Measurements from ENCODE around the gene INPP5D. TPM values are rescaled to one million over a fixed set of nuclear protein-coding genes. Genes with fewer than 3 reads are reported as not detected.

INPP5D gene
- total RNA-seq, 1 experiment from 2014 or later: 2.3 TPM

DNA sequence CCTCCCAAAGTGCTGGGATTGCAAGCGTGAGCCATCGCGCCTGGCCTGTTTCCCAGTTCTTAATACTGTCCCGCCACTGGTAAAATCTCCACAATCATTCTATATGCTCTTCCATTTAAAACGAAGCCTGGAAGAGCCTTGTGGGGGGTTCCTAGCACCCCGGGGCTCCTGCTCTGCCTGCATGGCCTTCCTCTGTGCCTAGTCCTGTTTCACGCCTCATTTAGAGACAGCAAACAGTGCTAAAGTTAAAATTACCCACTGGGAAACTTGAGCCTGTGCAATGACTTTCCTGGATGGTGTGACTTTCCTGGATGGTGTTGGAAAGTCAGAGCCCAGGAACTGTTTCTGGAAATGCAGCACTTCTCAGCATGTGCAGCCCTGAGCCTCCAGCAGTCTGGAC, 55.0 kb downstream of the INPP5D start:
- ChIA-PET POLR2A (ENCODE audit: low non-redundant PET) (no interaction called here), CTCF (no interaction called here)
- no peak overlapping the region for H3K4me3 ChIP-seq (ENCODE audit: low read depth, low read length, poor library complexity, severe bottlenecking)
- intact Hi-C loops (cut with micrococcal nuclease; ENCODE audit: unreplicated experiment): loop anchor here (5.0 kb wide), 1 partner anchor 117 kb away; no protein-coding TSS in a partner anchor
- DNase-seq (ENCODE audit: low spot score): no peak
- BruUV-seq (replicated peaks): no TSS peak
- H3K27ac ChIP-seq (ENCODE audit: low read depth, low read length, poor library complexity, severe bottlenecking): no peak overlapping the region
- no peaks in the 10 kb centered on the region for H3K4me1 ChIP-seq (ENCODE audit: insufficient read depth, low read length, poor library complexity, severe bottlenecking)
- no peaks in the 10 kb centered on the region for H3K27me3 ChIP-seq (replicated peaks; ENCODE audit: insufficient read depth, low read depth, low read length, poor library complexity)
- H3K9me3 ChIP-seq (ENCODE audit: low read depth, low read length, poor library complexity, severe bottlenecking): no peaks in the 10 kb centered on the region
- no peaks in the 10 kb centered on the region for H3K36me3 ChIP-seq (ENCODE audit: insufficient read depth, low read length, poor library complexity, severe bottlenecking)
- TF ChIP-seq, protein P1, sequence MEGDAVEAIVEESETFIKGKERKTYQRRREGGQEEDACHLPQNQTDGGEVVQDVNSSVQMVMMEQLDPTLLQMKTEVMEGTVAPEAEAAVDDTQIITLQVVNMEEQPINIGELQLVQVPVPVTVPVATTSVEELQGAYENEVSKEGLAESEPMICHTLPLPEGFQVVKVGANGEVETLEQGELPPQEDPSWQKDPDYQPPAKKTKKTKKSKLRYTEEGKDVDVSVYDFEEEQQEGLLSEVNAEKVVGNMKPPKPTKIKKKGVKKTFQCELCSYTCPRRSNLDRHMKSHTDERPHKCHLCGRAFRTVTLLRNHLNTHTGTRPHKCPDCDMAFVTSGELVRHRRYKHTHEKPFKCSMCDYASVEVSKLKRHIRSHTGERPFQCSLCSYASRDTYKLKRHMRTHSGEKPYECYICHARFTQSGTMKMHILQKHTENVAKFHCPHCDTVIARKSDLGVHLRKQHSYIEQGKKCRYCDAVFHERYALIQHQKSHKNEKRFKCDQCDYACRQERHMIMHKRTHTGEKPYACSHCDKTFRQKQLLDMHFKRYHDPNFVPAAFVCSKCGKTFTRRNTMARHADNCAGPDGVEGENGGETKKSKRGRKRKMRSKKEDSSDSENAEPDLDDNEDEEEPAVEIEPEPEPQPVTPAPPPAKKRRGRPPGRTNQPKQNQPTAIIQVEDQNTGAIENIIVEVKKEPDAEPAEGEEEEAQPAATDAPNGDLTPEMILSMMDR (conservative IDR thresholded peaks at IDR 0.05; ENCODE audit: low read depth, low read length): no peak
- no peak for TF ChIP-seq EZH2 (IDR thresholded peaks at IDR 0.05; ENCODE audit: borderline replicate concordance, low read depth, low read length, poor library complexity, severe bottlenecking)

DNA sequence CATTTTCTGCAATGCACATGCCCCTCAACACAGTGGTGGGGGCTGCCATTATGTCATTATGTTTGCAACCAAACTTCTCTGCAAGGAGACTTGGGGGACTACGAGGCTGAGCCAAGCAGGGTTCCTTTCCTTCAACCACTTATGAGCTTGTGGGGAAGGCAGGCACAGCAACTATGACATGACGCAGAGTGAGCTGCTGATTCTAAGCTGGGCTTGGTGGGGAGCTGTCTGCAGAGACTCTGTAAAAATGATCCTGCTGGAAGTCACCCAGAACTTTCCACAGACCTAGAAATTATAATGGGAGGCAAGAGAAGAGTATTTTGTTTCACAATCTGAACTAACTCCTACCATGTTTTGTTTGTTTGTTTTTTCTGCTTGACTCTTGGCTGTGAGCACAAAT, 55.6 kb downstream of the INPP5D start:
- H3K27ac ChIP-seq (ENCODE audit: low read depth, low read length, poor library complexity, severe bottlenecking): no peak overlapping the region
- ChIA-PET POLR2A (ENCODE audit: low non-redundant PET) (no interaction called here), CTCF (no interaction called here)
- no peak for DNase-seq (ENCODE audit: low spot score)
- H3K9me3 ChIP-seq (ENCODE audit: low read depth, low read length, poor library complexity, severe bottlenecking): no peaks in the 10 kb centered on the region
- intact Hi-C loops (cut with micrococcal nuclease; ENCODE audit: unreplicated experiment): loop anchor here (5.0 kb wide), 1 partner anchor 117 kb away; no protein-coding TSS in a partner anchor
- no peaks in the 10 kb centered on the region for H3K4me1 ChIP-seq (ENCODE audit: insufficient read depth, low read length, poor library complexity, severe bottlenecking)
- BruUV-seq (replicated peaks): no TSS peak
- H3K4me3 ChIP-seq (ENCODE audit: low read depth, low read length, poor library complexity, severe bottlenecking): no peak overlapping the region
- TF ChIP-seq, protein P1 (conservative IDR thresholded peaks at IDR 0.05; ENCODE audit: low read depth, low read length): no peak
- TF ChIP-seq EZH2 (IDR thresholded peaks at IDR 0.05; ENCODE audit: borderline replicate concordance, low read depth, low read length, poor library complexity, severe bottlenecking): no peak
- H3K27me3 ChIP-seq (replicated peaks; ENCODE audit: insufficient read depth, low read depth, low read length, poor library complexity): no peaks in the 10 kb centered on the region
- H3K36me3 ChIP-seq (ENCODE audit: insufficient read depth, low read length, poor library complexity, severe bottlenecking): no peaks in the 10 kb centered on the region

DNA sequence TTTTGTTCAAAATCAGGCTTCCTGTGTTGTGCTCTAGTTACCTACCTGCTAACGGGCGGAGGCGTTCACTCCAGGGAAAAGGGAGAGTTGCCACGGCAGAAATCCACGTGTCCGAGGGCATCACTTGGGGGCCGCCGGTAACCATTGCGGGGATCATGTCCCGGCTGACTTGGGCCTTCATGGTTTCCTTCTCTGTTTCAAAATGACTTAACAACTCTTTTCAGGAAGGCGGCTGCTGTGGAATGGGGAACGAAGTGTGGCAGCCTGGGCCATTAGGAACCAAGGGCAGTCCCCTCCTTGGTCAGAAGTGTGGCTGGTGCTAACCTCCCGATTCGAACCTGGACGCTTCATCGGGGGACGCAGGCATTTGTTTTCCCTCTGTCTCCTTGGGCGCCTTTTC, 56.8 kb downstream of the INPP5D start:
- Histone ChIP-seq H3K27me3 (replicated peaks; ENCODE audit: insufficient read depth, low read depth, low read length, poor library complexity) (no peaks in the 10 kb centered on the region), H3K4me1 (ENCODE audit: insufficient read depth, low read length, poor library complexity, severe bottlenecking) (no peaks in the 10 kb centered on the region), H3K36me3 (ENCODE audit: insufficient read depth, low read length, poor library complexity, severe bottlenecking) (no peaks in the 10 kb centered on the region), H3K4me3 (ENCODE audit: low read depth, low read length, poor library complexity, severe bottlenecking) (no peak overlapping the region), H3K9me3 (ENCODE audit: low read depth, low read length, poor library complexity, severe bottlenecking) (no peaks in the 10 kb centered on the region), H3K27ac (ENCODE audit: low read depth, low read length, poor library complexity, severe bottlenecking) (no peak overlapping the region)
- DNase-seq (ENCODE audit: low spot score): no peak
- intact Hi-C loops (cut with micrococcal nuclease; ENCODE audit: unreplicated experiment): loop anchor here (5.0 kb wide), 1 partner anchor 115 kb away; no protein-coding TSS in a partner anchor
- TF ChIP-seq, protein P1 (conservative IDR thresholded peaks at IDR 0.05; ENCODE audit: low read depth, low read length): no peak
- TF ChIP-seq EZH2 (IDR thresholded peaks at IDR 0.05; ENCODE audit: borderline replicate concordance, low read depth, low read length, poor library complexity, severe bottlenecking): no peak
- BruUV-seq (replicated peaks): no TSS peak
- CTCF ChIA-PET: no interaction called here
- POLR2A ChIA-PET (ENCODE audit: low non-redundant PET): no interaction called here

Measured in A673 (cell line).